HCEC 1CT (cell line): Measurements from ENCODE around the gene ANKRD12.

Experiments
- DNase-seq: peaks from one replicate; pipeline ENCODE4 v3.0.0-alpha.2; 2017

The ANKRD12 gene

DNA sequence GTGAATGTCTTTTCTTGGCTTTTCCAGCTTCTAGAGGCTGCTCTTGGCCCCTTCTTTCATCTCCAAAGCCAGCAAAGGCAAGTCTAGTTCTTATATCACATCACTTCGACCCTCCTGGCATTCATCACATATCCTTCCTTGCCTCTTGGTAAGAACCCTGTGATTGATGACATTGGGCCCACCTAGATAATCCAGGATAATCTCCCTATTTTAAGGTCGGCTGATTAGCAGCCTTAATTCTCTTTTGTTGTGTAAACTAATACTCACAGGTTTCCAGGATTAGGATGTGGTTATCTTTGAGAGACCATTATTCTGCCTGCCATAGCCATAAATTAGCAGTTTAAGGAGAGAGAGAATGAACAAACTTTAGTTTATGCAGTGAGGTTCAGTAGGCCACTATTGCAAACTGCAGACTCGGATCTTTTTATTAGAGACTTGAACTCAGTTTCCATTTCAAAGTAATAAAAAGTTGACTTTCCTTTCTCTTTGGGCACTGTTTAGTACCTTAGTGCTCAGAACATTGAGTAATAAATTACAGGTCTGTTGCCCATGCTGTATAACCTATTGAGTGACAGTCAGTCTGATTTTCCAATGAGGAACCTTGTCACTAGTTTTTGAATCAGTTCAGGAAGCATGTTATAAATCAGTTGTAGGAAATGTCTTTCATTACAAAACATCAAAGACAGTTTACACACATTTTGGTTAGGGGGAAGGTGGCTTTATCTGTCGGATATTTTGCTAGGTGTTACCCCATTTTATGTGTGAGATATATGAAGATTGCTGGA is 29.6 kb upstream of the ANKRD12 start:
- DNase-seq = no peak

DNA sequence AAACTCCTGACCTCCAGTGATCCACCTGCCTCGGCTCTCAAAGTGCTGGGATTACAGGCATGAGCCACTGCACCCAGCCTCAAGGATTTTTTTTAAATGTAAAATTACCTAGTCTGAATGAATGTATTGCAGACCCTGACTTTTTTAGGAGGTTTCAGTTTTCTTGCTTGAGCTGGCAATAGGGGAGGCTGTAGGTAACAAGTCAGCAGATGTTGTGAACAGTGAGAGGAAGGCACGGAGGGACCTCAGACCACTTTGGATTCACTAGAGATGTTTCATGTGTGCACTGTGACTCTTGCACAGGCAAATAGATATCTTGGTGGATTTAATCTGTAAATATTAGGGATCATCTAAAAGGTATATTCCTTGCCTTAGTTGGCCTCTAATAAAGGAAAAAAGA is 27.7 kb upstream of the ANKRD12 start:
- DNase-seq = no peak

GRCh38 chr18:9109523-9109922 is 27.1 kb upstream of the ANKRD12 start:
- peak; percentile 65 for DNase-seq

- DNase-seq = no peak
These were observed 23.0 kb upstream of the ANKRD12 start for GRCh38 chr18:9113468-9114149.

DNA sequence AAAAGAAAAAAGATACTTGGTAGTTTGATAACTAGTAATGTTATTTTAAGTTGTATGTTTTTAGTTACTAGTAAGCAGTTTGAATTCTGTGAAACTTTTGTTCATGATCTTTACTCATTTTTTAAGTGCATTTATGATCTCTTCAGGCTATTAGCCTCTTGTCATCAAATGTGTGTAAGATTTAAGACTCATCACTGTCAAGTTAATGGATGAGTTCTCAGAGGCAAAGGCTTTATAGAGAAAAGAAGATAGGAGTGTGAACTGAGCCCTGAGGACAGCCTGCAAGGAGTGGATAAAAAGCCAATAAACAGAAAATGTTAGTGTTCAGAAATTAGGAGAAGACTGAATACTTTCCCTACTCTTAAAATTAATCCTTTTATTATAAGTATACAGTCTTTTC is 20.6 kb upstream of the ANKRD12 start:
- DNase-seq = peak; percentile 5

- peak; percentile 56 for DNase-seq
These were observed 18.4 kb upstream of the ANKRD12 start for GRCh38 chr18:9117980-9118841.

- DNase-seq = no peak
These were observed 15.8 kb upstream of the ANKRD12 start for GRCh38 chr18:9120796-9121195.

DNA sequence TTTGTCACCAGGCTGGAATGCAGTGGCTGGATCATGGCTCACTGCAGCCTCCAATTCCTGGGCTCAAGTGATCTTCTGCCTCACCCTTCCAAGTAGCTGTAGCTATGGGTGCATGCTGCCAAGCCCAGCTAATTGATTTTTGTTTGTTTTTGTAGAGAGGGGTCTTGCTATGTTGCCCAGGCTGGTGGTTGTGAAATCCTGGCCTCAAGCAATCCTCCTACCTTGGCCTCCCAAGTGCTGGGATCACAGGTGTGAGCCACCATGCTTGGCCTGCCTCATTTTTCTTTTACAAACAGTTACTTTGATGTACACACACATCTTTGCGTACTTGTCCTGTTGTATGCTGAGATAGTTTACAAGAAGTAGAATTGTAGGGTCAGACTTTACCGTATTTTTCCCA is 13.1 kb upstream of the ANKRD12 start:
- DNase-seq = no peak

DNA sequence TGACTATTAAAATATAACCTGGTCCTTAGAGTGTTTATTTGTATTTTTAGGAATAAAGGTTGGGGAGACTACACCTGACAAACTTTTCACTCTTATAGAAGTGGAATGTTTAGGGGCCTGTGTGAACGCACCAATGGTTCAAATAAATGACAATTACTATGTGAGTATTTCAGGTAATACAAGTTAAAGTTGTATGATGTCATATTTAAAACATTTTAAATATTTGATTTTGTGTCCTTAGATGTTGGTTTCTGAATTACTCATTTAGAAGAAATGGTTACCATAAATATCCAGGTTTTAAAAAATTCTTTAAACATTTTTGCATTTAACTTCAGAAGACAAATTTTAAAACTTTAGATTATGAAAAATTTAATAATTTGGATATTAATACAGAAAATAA is 11.8 kb upstream of the ANKRD12 start:
- no peak for DNase-seq

- DNase-seq = no peak
These were observed 10.2 kb upstream of the ANKRD12 start for GRCh38 chr18:9126337-9126736.

GRCh38 chr18:9130195-9130594 is 6.4 kb upstream of the ANKRD12 start:
- no peak for DNase-seq

GRCh38 chr18:9130806-9131205 is 5.8 kb upstream of the ANKRD12 start:
- DNase-seq = peak; percentile 50

GRCh38 chr18:9132628-9133027 is 4.0 kb upstream of the ANKRD12 start:
- DNase-seq = no peak

- no peak for DNase-seq
These were observed 3.4 kb upstream of the ANKRD12 start for GRCh38 chr18:9133225-9133624.

DNA sequence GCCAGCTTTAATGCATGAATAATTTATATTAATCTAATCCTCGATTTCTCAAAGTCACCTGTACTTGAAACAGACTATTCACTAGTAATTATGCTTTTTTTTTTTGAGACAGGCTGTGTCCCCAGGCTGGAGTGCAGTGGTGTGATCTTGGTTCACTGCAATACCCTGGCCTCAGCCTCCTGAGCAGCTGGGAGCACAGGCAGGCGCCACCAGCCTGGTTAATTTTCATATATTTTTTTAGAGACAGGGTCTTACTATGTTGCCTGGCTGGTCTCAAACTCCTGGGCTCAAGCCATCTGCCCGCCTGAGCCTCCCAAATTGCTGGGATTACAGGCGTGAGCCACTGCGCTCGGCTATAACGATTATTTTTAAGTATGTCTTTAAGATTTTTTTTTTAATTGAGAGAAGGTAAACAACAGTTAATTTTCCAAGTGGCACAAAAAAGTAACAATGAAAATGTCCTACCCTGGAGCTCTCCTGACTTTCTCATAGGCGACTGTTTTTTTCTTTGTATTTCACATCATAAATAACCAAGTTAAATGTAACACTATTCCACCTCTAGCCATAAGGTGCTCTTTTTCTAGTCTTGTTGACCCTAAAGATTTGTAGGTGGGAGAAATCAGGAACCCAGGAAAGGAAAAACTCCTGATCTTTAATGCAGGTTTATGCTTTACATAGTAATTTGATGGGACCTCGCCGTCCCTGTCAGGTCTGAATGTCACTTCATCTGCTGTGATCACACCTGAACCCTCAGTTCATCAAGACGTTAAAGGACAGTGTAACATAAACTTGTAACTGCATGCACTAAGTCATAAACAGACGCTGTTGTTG is 1.3 kb upstream of the ANKRD12 start:
- no peak for DNase-seq

- DNase-seq = peak; percentile 15
These were observed 668 bp upstream of the ANKRD12 start for GRCh38 chr18:9135912-9136314.

DNA sequence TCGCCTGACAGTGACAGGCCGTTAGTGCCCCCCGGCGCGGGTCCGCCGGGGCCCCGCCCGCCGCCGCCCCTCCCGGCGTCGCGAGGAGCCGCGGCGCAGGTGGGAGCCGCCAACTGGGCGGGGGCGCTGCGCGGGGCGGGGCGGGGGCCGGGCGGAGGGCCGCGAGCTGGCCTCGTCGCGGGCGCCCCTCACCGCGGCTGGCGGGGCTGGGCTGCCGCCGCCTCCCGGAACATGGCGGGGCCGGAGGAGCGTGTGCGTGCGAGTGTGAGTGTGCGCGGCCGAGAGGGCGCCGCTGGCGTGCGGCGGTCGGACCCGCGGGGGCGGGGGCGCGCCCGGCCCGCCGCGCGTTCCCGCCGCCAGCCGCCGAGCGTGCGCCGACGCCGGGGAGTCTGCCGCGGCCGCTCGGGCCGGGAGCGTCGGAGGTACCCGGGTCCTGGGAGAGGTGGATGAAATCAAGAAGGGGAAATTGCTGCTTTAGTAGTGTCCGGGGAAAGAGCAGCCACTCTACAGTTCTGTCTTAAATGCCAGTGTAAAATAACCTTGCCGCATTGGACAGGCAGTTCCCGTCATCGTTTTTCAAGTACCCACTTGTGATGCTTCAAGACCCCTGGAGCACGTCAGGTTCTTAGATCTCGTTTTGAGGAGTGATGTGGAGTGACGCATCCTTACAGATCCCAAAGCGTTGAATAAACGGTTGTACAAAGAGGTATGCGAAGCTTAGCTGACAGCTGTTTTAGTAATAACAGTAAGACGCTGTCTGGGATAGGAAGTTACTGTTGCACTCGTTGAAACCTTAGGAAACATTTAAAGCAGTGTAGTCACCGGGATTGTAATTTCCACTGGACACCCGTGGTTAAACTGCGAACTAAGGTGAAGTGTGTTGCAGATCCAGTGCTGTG is 836 bp downstream of the ANKRD12 start:
- DNase-seq = peak; percentile 89

DNA sequence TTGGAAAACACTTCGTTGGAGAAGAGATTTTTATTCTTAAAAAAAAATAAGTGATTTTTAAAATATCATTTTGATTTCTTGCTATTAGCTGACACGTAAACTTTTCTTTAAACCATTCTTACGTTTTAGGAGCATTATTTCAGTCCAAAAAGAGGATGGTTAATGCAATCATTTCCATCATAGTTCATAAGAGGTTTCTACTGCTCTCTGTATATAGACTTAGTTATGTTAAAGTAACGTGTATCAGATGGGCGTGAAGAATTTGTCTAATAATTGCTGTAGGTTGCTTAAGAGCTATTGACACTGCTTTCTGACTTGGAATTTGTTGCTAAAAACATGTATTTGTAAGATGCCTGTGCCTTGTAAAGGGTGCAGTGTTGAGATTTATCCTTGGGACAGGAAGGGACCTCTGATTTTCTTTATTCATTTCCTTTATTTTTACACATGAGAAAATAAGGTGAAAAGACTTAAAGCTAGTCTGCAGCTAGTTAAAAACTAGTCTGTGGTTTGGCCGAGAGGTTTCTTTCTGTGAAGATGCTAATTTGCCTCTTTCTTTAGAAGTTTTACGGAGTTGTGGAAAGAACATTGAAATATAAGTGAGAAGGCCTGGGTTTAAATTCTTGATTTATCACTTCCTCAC is 2.9 kb downstream of the ANKRD12 start:
- DNase-seq = peak; percentile 6

GRCh38 chr18:9140381-9140780 is 3.8 kb downstream of the ANKRD12 start:
- DNase-seq = no peak

DNA sequence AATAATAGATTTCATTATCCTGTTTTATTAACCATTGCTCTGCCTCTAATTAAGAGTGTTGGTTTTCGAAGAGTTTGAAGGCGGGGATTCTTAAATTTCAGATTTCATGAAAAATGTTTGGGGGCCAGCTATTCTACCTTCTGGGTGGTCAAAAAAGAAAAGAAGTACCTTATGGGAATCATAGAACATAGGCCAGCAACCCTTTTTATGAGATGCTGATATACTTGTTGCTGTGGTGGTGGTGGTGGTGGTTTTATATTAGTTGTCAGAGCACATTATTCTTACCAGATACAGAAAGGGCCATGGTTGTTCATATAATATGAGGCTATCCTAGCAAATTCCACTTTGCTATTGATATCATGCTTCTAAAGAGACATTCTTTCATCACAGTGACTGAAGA is 4.4 kb downstream of the ANKRD12 start:
- DNase-seq = no peak

GRCh38 chr18:9146224-9146623 is 9.6 kb downstream of the ANKRD12 start:
- DNase-seq = no peak
